Activated naive CD4-positive, alpha-beta T cell treated with anti-CD3 and anti-CD28 coated beads for 36 hours (primary cell): ENCODE data around the gene TSN. TPM values are rescaled to one million over a fixed set of nuclear protein-coding genes. Genes with fewer than 3 reads are reported as not detected.
"Not testable (repeated sequence)": the region's sequence is repeated elsewhere in the genome, so short reads cannot be mapped to it uniquely, and the experiment has no call there.

Source experiments
- CTCF ChIA-PET: fragments of 350-600 bp; sonication (Branson Sonifier 250); formaldehyde crosslinking; loops from one replicate; lab custom pipeline; 2021; ENCODE audit warnings: antibody characterized with exemption; lab: Charles Lee
- DNase-seq: peaks from one replicate; pipeline ENCODE4 v3.0.0-alpha.2; 2020
- H3K27ac Mint-ChIP-seq: one replicate; pipeline ENCODE4 v1.8.0; 2021; ENCODE audit warnings: mild to moderate bottlenecking, mixed read lengths
- H3K27me3 Mint-ChIP-seq: one replicate; pipeline ENCODE4 v1.8.0; 2021; ENCODE audit warnings: low read depth, mixed read lengths
- H3K36me3 Mint-ChIP-seq: one replicate; pipeline ENCODE4 v1.8.0; 2021; ENCODE audit warnings: low read depth, mixed read lengths
- H3K4me1 Mint-ChIP-seq: one replicate; pipeline ENCODE4 v1.8.0; 2021; ENCODE audit warnings: low read depth, mixed read lengths
- H3K4me3 Mint-ChIP-seq: one replicate; pipeline ENCODE4 v1.8.0; 2021; ENCODE audit warnings: mild to moderate bottlenecking, moderate library complexity, mixed read lengths
- H3K9me3 Mint-ChIP-seq: one replicate; pipeline ENCODE4 v1.8.0; 2021; ENCODE audit warnings: mixed read lengths
- intact Hi-C: fragments of 100-400 bp; cut with micrococcal nuclease; formaldehyde crosslinking; loops from one replicate; pipeline ENCODE4 v1.15.1; 2023
- total RNA-seq, 2 experiments: library from RNA; stranded (reverse); gene quantifications; one replicate each; pipeline ENCODE4 v1.2.3, GENCODE V29; 2021

Gene TSN
- total RNA-seq, 2 experiments from 2014 or later: 49.8 to 52.6 TPM

DNA sequence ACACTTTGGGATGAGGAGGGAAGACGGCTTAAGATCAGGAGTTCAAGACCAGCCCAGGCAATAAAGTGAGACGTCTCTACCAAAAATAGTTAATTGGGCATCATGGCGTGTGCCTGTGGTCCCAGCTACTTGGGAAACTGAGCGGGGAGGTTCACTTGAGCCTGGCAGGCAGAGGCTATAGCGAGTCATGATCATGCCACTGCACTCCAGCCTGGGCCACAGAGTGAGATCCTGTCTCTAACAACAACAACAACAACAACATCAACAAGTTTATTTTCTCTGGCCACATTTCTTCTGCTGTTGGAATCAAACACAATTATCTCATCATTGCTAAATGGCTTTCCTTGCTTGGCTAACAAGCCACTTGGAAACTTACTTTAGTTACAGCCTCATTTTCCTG lies 32.1 kb upstream of the TSN start:
- Mint-ChIP-seq H3K36me3 (peaks cover 23% of the 10 kb centered on the region), H3K4me3 (no peak overlapping the region), H3K4me1 (peaks cover 49% of the 10 kb centered on the region), H3K9me3 (no peaks in the 10 kb centered on the region), H3K27ac (peak overlapping the region; percentile 91), H3K27me3 (no peaks in the 10 kb centered on the region)
- CTCF ChIA-PET: interaction anchor here (0.6 kb wide), 1 partner anchor 122 kb away, joined by 3 read pairs; no protein-coding TSS in a partner anchor
- intact Hi-C loops: loop anchor here (2.0 kb wide), 1 partner anchor 13 kb away; the partner anchor contains the start of gene NIFK
- no peak for DNase-seq

DNA sequence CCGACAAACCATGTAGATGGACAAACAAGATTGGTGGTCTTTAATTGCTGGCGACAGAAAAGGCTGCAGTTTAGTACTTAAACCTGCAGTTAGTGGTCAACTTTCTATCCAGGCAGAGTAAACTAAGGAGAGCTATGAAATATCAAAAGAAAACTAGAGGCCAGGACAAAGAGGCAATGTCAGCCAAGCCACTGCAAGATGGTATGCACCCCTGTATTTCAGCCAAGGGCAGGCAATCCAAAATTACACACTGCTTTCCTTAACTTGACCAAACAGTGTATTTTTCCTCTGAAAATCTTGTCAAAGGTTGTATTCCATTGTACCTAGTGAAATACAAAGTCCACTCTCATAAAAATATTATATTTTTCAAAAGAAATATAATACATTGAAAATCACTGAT lies 28.1 kb upstream of the TSN start:
- Mint-ChIP-seq H3K4me1 (peaks cover 66% of the 10 kb centered on the region), H3K27me3 (no peaks in the 10 kb centered on the region), H3K36me3 (peaks cover 58% of the 10 kb centered on the region), H3K9me3 (no peaks in the 10 kb centered on the region), H3K27ac (peak overlapping the region; percentile 75), H3K4me3 (no peak overlapping the region)
- no peak for DNase-seq
- CTCF ChIA-PET: no interaction called here
- intact Hi-C loops: loop anchor here (1.0 kb wide), 1 partner anchor 8 kb away; no protein-coding TSS in a partner anchor

DNA sequence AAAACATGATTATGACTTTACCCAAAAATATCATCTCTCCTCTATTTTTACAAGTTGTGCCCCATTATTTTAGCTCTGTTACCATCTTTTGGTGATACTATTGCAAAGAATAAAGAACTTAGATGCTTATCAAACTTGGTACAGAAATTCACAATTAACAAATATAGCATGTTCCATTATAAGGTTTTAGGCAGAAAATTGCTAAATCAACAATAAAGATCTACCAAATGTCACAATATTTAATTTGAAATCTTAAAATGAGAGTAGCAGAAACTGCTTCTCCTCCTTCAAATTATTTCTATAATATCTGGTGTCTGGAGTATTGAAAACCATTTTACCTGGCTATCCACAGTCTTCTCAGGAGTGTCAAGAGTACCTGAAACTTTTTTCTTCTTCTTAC lies 27.5 kb upstream of the TSN start:
- DNase-seq: no peak
- Mint-ChIP-seq H3K27me3 (no peaks in the 10 kb centered on the region), H3K9me3 (no peaks in the 10 kb centered on the region), H3K36me3 (peaks cover 63% of the 10 kb centered on the region), H3K4me1 (peaks cover 62% of the 10 kb centered on the region), H3K4me3 (no peak overlapping the region), H3K27ac (peak overlapping the region; percentile 75)
- CTCF ChIA-PET: interaction anchor here (0.6 kb wide), 1 partner anchor 1950 kb away, joined by 3 read pairs; no protein-coding TSS in a partner anchor
- intact Hi-C loops: loop anchor here (1.0 kb wide), 1 partner anchor 7 kb away; no protein-coding TSS in a partner anchor

DNA sequence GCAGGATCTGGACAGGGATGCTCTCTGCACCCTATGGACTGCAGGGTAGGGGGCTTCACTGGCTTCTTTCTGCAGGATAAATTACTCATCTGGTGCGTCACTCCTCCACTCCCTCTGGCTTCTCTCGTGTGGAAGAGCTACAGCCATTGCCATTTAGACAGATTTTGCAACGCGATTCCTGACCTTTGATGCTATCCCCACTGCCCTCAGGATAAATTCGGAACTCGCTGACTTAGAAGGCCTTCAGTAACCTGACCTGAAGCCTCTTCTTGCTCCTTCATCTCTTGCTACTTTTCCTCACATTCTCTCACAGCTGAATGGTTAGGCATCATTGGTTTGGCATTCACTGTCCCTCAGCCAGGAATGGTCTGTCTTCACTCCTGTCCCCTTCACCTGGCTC lies 24.1 kb upstream of the TSN start:
- peak overlapping the region; percentile 13 for H3K4me3 Mint-ChIP-seq
- CTCF ChIA-PET: no interaction called here

GRCh38 chr2:121734544-121734943 lies 20.9 kb upstream of the TSN start:
- H3K9me3 Mint-ChIP-seq, H3K27ac Mint-ChIP-seq, DNase-seq, H3K27me3 Mint-ChIP-seq: not testable (repeated sequence)
- H3K4me1 Mint-ChIP-seq: peaks cover 60% of the 10 kb centered on the region
- H3K36me3 Mint-ChIP-seq: peaks cover 51% of the 10 kb centered on the region
- intact Hi-C loops: loop anchor here (10.0 kb wide), 1 partner anchor 400 kb away; no protein-coding TSS in a partner anchor
- CTCF ChIA-PET: interaction anchor here (0.7 to 1.5 kb wide), 2 partner anchors 35 to 65 kb away, joined by 3 to 6 read pairs; no protein-coding TSS in a partner anchor
- peak overlapping the region; percentile 21 for H3K4me3 Mint-ChIP-seq

More for the DNA sequence above, 24.1 kb upstream of the TSN start:
- Mint-ChIP-seq H3K4me1 (peaks cover 68% of the 10 kb centered on the region), H3K27me3 (no peaks in the 10 kb centered on the region), H3K27ac (peak overlapping the region; percentile 75), H3K36me3 (peaks cover 74% of the 10 kb centered on the region), H3K9me3 (no peaks in the 10 kb centered on the region)
- DNase-seq: no peak
- intact Hi-C loops: loop anchor here (10.0 kb wide), 1 partner anchor 403 kb away; no protein-coding TSS in a partner anchor

DNA sequence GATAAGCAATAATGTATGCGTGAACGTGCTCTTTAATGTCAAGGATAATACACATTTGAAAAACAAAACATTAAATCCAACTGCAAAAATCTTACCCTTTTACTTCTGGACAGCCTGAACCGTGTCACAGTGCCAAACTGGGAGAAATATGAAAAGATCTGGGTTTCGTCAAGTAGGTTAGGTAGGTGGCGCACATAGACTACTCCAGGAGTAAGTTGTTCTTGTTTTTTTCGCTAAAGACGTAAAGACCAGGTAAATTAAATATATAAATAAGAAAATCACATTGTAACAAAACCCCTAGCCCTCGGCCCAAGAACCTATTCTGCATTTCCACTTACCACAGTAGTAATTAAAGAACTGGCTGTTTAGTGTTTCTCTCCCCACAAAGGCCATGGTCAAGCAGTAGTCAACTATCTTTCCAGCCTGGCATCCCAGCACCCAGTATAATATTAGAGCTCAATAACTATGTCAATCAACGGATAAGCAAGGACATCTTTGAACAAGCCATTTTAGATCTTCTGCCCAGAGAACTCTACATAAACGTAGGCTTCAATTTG lies 19.9 kb upstream of the TSN start:
- H3K36me3 Mint-ChIP-seq: peaks cover 41% of the 10 kb centered on the region
- DNase-seq: peak; percentile 22
- CTCF ChIA-PET: interaction anchor here (1.1 to 1.7 kb wide), 4 partner anchors 23 to 36 kb away, joined by 3 to 6 read pairs (median 4); no protein-coding TSS in a partner anchor
- no peaks in the 10 kb centered on the region for H3K9me3 Mint-ChIP-seq
- peak overlapping the region; percentile 90 for H3K4me3 Mint-ChIP-seq
- H3K27ac Mint-ChIP-seq: peak overlapping the region; percentile 93
- H3K27me3 Mint-ChIP-seq: no peaks in the 10 kb centered on the region
- peaks cover 52% of the 10 kb centered on the region for H3K4me1 Mint-ChIP-seq
- intact Hi-C loops: loop anchor here (1.0 to 10.0 kb wide), 8 partner anchors 8 to 1483 kb away; partner anchors contain the start of genes RALB, RNU4ATAC and TSN

- Mint-ChIP-seq H3K27me3 (no peaks in the 10 kb centered on the region), H3K4me1 (peaks cover 47% of the 10 kb centered on the region), H3K4me3 (peak overlapping the region; percentile 90), H3K9me3 (no peaks in the 10 kb centered on the region), H3K27ac (peak overlapping the region; percentile 93), H3K36me3 (peaks cover 38% of the 10 kb centered on the region)
- CTCF ChIA-PET: interaction anchor here (0.5 to 1.7 kb wide), 7 partner anchors 22 to 205 kb away, joined by 3 to 5 read pairs (median 3); no protein-coding TSS in a partner anchor
- intact Hi-C loops: loop anchor here (1.0 to 10.0 kb wide), 6 partner anchors 13 to 1483 kb away; partner anchors contain the start of genes RALB, RNU4ATAC and TSN
- no peak for DNase-seq
Observed at GRCh38 chr2:121736140-121736461, 19.4 kb upstream of the TSN start.

GRCh38 chr2:121736462-121737336 lies 18.8 kb upstream of the TSN start, which contains the start of gene NIFK:
TSS of gene NIFK (minus strand) at chr2:121736875. CDS start at chr2:121736850, 25 bp downstream.
- Mint-ChIP-seq H3K27ac (peak within 1 kb of the TSS; percentile 93), H3K4me1 (peaks cover 41% of the 10 kb centered on the region), H3K27me3 (no peaks in the 10 kb centered on the region), H3K36me3 (peaks cover 32% of the 10 kb centered on the region), H3K9me3 (no peaks in the 10 kb centered on the region), H3K4me3 (peak within 1 kb of the TSS; percentile 90)
- DNase-seq: peak; percentile 100
- intact Hi-C loops: loop anchor here (1.0 to 10.0 kb wide), 7 partner anchors 14 to 1484 kb away; partner anchors contain the start of genes CLASP1, RALB, RNU4ATAC and TSN
- CTCF ChIA-PET: interaction anchor here (0.5 to 1.7 kb wide), 7 partner anchors 12 to 205 kb away, joined by 3 to 5 read pairs (median 3); no protein-coding TSS in a partner anchor

DNA sequence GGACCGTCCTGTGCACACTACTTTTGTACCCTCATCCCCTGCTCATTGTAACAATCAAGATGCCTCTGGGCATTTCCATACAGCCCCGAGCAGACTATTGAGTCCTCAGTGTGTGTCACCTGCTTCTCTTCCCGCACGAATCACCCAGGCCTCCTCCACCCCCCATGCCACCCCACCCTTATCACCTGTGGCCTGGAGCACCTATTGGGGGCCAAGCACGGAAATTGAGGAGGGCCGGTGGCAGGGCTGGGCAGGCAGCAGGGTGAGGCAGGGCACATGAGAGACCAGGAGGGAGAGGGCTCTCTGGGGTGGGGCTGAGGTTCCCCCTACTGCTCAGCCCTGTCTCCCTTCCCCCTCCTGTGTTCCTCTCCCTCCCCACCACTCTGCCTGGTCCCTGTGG lies 14.5 kb upstream of the TSN start:
- H3K4me3 Mint-ChIP-seq: no peak overlapping the region
- H3K27ac Mint-ChIP-seq: no peak overlapping the region
- H3K4me1 Mint-ChIP-seq: peaks cover 17% of the 10 kb centered on the region
- no peaks in the 10 kb centered on the region for H3K27me3 Mint-ChIP-seq
- H3K9me3 Mint-ChIP-seq: no peaks in the 10 kb centered on the region
- DNase-seq: no peak
- CTCF ChIA-PET: no interaction called here
- intact Hi-C loops: no loop called here
- peaks cover 6% of the 10 kb centered on the region for H3K36me3 Mint-ChIP-seq

- H3K9me3 Mint-ChIP-seq: no peaks in the 10 kb centered on the region
- no peak overlapping the region for H3K27ac Mint-ChIP-seq
- CTCF ChIA-PET: no interaction called here
- H3K36me3 Mint-ChIP-seq: peaks cover 2% of the 10 kb centered on the region
- H3K4me1 Mint-ChIP-seq: peaks cover 22% of the 10 kb centered on the region
- no peak for DNase-seq
- intact Hi-C loops: no loop called here
- no peaks in the 10 kb centered on the region for H3K27me3 Mint-ChIP-seq
- no peak overlapping the region for H3K4me3 Mint-ChIP-seq
Observed at GRCh38 chr2:121741450-121741849, 14.0 kb upstream of the TSN start.

- peak overlapping the region; percentile 62 for H3K27ac Mint-ChIP-seq
- H3K36me3 Mint-ChIP-seq: no peaks in the 10 kb centered on the region
- intact Hi-C loops: loop anchor here (1.0 kb wide), 2 partner anchors 9 to 16 kb away; partner anchors contain the start of gene TSN
- no peaks in the 10 kb centered on the region for H3K9me3 Mint-ChIP-seq
- peak; percentile 57 for DNase-seq
- CTCF ChIA-PET: no interaction called here
- peaks cover 12% of the 10 kb centered on the region for H3K4me1 Mint-ChIP-seq
- no peaks in the 10 kb centered on the region for H3K27me3 Mint-ChIP-seq
- no peak overlapping the region for H3K4me3 Mint-ChIP-seq
Observed at GRCh38 chr2:121746071-121746578, 9.3 kb upstream of the TSN start.

DNA sequence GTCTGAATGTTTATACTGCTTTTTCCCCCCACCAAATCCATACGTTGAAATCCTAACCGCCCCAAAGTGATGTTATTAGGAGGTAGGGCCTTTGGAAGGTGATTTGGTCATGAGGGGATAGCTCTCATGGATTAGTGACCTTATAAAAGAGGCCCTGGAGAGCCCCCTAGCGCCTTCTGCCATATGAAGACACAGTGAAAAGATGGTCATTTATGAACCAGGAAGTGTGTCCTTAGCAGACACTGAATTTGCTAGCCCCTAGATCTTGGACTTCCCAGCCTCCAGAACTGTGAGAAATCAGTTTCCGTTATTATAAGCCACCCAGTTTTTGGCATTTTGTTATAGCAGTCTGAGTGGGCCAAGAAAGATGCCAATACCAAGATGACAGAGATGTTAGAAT lies 7.2 kb upstream of the TSN start:
- H3K4me1 Mint-ChIP-seq: peaks cover 12% of the 10 kb centered on the region

More for the DNA sequence above, 7.2 kb upstream of the TSN start:
- Mint-ChIP-seq H3K9me3 (no peaks in the 10 kb centered on the region), H3K36me3 (no peaks in the 10 kb centered on the region), H3K4me3 (no peak overlapping the region), H3K27me3 (no peaks in the 10 kb centered on the region), H3K27ac (no peak overlapping the region)
- intact Hi-C loops: no loop called here
- CTCF ChIA-PET: no interaction called here
- peak; percentile 31 for DNase-seq
